ENCODE data around the gene DHX15.

- TF ChIP-seq MXI1 (IDR thresholded peaks at IDR 0.05; ENCODE audit: low read depth, low read length): no peak
- TF ChIP-seq ZFP30 (CRISPR knock-in tag; IDR thresholded peaks at IDR 0.05; ENCODE audit: borderline replicate concordance): no peak
- no peak for TF ChIP-seq DMBX1 (CRISPR knock-in tag; IDR thresholded peaks at IDR 0.05; ENCODE audit: borderline replicate concordance)
- no peak for TF ChIP-seq ZNF77 (CRISPR knock-in tag; IDR thresholded peaks at IDR 0.05)
- TF ChIP-seq PHF8 (IDR thresholded peaks at IDR 0.05; ENCODE audit: borderline replicate concordance, low read length): no peak
- TF ChIP-seq PRMT5 (CRISPR knock-in tag; IDR thresholded peaks at IDR 0.05): no peak
- no peak for TF ChIP-seq ESRRA (IDR thresholded peaks at IDR 0.05; ENCODE audit: borderline replicate concordance, low read depth)
These were observed 5.1 kb upstream of the DHX15 start for GRCh38 chr4:24589448-24589847.

Measured in K562 (cell line).